Testis (tissue), 2 donors: ENCODE results near the gene PRKN.

Source experiments
- POLR2A ChIP-seq: fragments of 450-650 bp; IDR thresholded peaks from one replicate; pipeline ENCODE4 v1.6.1; 2017; ENCODE audit warnings: antibody characterized with exemption, mild to moderate bottlenecking, moderate library complexity
- TF ChIP-seq, protein P1 (sequence below), 3 experiments: fragments of 450-650 bp in 2 of 3; fragments of 200-600 bp in 1 of 3; sonication (generic) in 1 of 3; IDR thresholded peaks; one replicate each; pipeline ENCODE4 v1.5.1; 2016 to 2019; ENCODE audit warnings: antibody characterized with exemption in 3 of 3, mild to moderate bottlenecking in 2 of 3, moderate library complexity in 1 of 3

- TF ChIP-seq, protein P1, sequence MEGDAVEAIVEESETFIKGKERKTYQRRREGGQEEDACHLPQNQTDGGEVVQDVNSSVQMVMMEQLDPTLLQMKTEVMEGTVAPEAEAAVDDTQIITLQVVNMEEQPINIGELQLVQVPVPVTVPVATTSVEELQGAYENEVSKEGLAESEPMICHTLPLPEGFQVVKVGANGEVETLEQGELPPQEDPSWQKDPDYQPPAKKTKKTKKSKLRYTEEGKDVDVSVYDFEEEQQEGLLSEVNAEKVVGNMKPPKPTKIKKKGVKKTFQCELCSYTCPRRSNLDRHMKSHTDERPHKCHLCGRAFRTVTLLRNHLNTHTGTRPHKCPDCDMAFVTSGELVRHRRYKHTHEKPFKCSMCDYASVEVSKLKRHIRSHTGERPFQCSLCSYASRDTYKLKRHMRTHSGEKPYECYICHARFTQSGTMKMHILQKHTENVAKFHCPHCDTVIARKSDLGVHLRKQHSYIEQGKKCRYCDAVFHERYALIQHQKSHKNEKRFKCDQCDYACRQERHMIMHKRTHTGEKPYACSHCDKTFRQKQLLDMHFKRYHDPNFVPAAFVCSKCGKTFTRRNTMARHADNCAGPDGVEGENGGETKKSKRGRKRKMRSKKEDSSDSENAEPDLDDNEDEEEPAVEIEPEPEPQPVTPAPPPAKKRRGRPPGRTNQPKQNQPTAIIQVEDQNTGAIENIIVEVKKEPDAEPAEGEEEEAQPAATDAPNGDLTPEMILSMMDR (IDR thresholded peaks at IDR 0.05): no peak
- no peak for TF ChIP-seq POLR2A
Observed at GRCh38 chr6:162403031-162403430, 324.5 kb downstream of the PRKN start.
